ENCODE measurements around the gene PNKD. TPM values are rescaled to one million over a fixed set of nuclear protein-coding genes. Genes with fewer than 3 reads are reported as not detected.
A peak's percentile ranks its signal among the peaks of the same experiment; 100 is the strongest.
"Not testable (repeated sequence)": the region's sequence is repeated elsewhere in the genome, so short reads cannot be mapped to it uniquely, and the experiment has no call there.

The PNKD gene
- polyA plus RNA-seq, 3 donors: 89.9 to 98.8 (median 89.9) TPM

- not testable (repeated sequence) for DNase-seq (ENCODE audit: low read depth in 3 of 3, low spot score in 2 of 3)
Observed at GRCh38 chr2:218314764-218315163, 44.4 kb downstream of the PNKD start.

- DNase-seq (ENCODE audit: low read depth in 3 of 3, low spot score in 2 of 3): no peak
Observed at GRCh38 chr2:218315397-218315796, 45.1 kb downstream of the PNKD start.

DNA sequence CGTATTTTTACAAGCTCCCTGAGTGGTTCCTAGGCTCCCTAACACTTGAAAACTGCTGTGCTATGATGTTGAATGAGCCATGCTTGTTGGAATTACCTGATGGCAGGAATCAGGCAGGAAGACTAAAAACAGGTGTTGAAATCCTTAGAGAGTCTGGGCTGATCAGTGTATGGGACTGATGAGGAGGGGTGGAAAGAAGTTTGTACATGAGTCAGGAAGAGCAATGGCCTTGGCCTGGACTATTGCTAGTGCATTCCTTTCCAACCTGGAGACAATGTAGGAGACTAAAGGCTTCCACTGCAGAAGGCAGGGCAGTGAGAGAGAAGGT is 46.9 kb downstream of the PNKD start:
- no peak for DNase-seq (ENCODE audit: low read depth in 3 of 3, low spot score in 2 of 3)

DNA sequence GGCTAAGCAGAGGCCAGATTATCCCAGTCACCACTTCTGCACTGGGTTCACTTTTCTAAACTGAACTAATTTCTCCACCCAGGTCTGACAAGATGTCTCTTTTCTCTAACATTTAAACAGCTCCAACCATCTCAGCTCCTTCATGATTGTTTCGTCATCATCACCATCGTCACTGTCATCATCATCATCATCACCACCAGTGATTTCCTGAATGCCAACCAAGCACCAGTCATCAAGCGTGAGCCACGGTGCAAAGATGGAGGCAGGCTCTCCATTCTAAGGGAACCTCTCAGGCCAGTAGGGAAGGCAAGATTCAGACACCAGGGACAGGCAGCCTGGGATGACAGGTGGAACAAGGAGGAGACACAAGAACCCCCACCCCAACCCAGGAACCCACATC is 47.5 kb downstream of the PNKD start:
- no peak for DNase-seq (ENCODE audit: low read depth in 3 of 3, low spot score in 2 of 3)

- no peak for DNase-seq (ENCODE audit: low read depth in 3 of 3, low spot score in 2 of 3)
Observed at GRCh38 chr2:218318241-218318640, 47.9 kb downstream of the PNKD start.

GRCh38 chr2:218319813-218320365 is 49.6 kb downstream of the PNKD start:
- DNase-seq (ENCODE audit: low read depth in 3 of 3, low spot score in 2 of 3): no peak

DNA sequence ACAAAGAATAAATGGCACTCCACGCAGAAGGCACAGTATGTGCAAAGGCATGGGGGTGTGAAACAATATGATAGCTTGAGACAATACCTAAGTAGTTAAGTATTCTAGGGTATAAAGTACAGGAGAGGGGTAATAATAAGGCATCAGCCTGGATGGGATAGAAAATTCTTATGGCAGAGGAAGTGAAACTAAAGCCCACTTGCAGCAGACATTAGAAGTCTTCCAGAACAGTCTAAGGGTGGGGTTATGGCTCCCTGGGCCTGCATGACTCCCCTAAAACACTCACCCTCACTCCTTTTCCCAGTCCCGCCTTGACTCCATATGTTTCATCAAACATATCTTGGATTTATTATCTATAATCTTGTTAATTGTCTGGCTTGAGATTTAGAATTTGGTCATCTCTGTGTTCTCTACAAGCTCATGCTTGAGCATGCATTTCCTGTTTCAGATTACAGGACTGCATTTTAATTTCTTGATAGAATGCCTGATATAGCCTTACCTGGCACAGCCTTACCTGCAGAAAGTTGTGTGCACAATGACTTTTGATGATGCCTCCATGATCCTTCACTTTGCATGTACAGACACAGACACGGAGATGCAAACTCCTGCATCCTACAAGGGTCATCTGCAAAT is 50.5 kb downstream of the PNKD start:
- DNase-seq (ENCODE audit: low read depth in 3 of 3, low spot score in 2 of 3): no peak

GRCh38 chr2:218322768-218323525 is 52.6 kb downstream of the PNKD start:
- peak; percentile 86 to 90 (median 89) for DNase-seq (ENCODE audit: low read depth in 3 of 3, low spot score in 2 of 3)

GRCh38 chr2:218323526-218324472 is 53.5 kb downstream of the PNKD start:
- peak in 2 of 3 donors; percentile 58 to 68 for DNase-seq (ENCODE audit: low read depth in 3 of 3, low spot score in 2 of 3)

- no peak for DNase-seq (ENCODE audit: low read depth in 3 of 3, low spot score in 2 of 3)
Observed at GRCh38 chr2:218325566-218326160, 55.3 kb downstream of the PNKD start.

GRCh38 chr2:218326315-218326714 is 56.0 kb downstream of the PNKD start:
- DNase-seq (ENCODE audit: low read depth in 3 of 3, low spot score in 2 of 3): no peak

DNA sequence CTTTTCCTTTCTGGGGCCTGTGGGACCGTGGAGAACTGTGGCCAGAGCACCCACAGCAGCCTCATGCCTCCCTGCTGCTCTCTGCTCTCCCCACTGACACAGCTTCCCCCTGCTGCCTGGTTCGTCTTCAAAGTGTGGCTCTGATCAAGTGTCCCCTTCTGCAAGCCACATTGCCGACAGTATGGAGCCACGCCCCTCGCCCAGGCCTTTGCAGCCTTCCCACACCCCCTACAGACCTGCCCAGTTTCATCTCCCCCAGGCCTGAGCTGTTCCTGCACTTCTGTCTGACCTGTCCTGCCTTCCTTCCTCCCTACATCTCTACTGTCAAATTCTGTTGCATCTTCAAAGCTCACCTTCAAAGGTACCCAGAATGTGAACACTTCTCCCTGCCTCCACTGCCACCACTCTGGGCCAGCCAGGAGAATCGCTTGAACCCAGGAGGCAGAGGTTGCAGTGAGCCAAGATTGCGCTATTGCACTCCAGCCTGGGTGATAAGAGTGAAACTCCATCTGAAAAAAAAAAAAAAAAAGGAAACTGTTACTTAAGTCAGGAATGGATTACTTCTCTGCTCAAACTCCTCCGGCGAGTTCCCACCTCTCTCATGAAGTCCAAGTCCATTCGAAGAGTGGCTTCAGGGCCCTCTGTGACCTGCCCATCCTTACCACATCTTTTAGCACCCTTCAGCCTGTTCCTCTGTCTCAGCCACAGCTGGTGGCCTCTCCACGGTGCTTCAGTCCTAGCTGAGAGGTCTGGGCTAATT is 57.3 kb downstream of the PNKD start:
- DNase-seq (ENCODE audit: low read depth in 3 of 3, low spot score in 2 of 3): no peak

GRCh38 chr2:218328294-218328693 is 58.0 kb downstream of the PNKD start:
- no peak for DNase-seq (ENCODE audit: low read depth in 3 of 3, low spot score in 2 of 3)

- DNase-seq (ENCODE audit: low read depth in 3 of 3, low spot score in 2 of 3): no peak
Observed at GRCh38 chr2:218329027-218329825, 58.9 kb downstream of the PNKD start.

GRCh38 chr2:218329826-218330593 is 59.7 kb downstream of the PNKD start:
- no peak for DNase-seq (ENCODE audit: low read depth in 3 of 3, low spot score in 2 of 3)

GRCh38 chr2:218331745-218332144 is 61.4 kb downstream of the PNKD start:
- DNase-seq (ENCODE audit: low read depth in 3 of 3, low spot score in 2 of 3): no peak

DNA sequence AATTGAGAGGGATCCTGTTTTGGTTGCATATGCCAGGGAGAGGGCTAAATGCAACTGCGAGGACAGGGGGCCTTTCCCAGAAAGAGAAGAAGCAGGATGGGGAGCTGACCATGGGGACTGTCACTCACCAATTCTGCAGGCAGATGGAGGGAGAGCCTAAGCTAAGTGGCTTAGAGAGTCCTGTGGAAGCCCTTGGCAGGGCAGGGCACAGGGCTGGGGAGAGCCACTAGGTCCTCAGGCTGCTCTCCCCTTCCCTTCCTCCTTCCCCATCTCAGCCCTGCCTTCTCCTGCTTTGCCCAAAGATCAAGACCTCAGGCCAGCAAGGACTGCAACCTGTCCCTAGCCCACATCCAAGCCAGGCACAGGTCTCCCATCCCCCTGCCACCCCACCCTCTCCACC is 62.0 kb downstream of the PNKD start:
- no peak for DNase-seq (ENCODE audit: low read depth in 3 of 3, low spot score in 2 of 3)

DNA sequence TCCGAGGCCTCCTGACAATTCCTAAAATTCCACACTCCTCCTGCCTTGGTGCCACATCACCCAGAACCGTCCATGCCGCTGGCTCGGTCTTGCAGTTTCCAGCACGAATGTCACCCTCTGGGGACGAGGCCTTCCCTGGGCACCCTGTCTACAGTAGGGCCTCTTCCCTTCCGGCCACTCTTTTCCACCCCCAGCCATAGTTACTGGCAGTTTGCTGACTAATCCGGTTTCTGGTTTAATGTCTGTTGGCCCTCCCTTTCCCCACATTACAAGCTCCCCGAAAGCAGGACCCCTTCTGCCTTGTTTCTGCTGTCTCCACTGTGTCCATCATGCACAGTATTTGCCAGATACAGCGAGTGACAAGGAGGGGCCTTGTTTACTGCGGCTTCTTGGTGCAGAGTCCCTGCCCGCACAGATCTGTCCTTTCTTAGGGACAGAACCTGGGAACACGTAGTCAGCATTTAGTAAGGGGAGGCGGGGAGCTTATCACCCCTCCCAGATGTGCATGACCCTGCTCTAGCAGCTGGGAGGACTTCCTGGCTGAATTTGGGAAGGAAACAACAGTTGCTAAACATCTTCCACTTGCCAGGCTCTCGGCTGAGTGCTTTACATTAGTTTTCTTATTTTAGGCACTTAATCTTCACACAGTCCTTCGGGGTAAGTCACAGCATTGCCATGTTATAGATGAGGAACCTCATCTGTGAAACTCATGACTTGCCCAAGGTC is 62.8 kb downstream of the PNKD start:
- no peak for DNase-seq (ENCODE audit: low read depth in 3 of 3, low spot score in 2 of 3)
